CD4-positive, alpha-beta T cell (primary cell): ENCODE results near the gene KIF3C. TPM values are rescaled to one million over a fixed set of nuclear protein-coding genes. Genes with fewer than 3 reads are reported as not detected.

ENCODE experiments used
- ATAC-seq: fragments of 200-7000 bp; cut with Tn5 transposase; one replicate; pipeline ENCODE4 v1.10.0; 2022; ENCODE audit warnings: mild to moderate bottlenecking; ENCODE audit not compliant: poor library complexity
- CTCF ChIA-PET: fragments of 350-600 bp; sonication (Branson Sonifier 250); formaldehyde crosslinking; loops from one replicate; lab custom pipeline; 2021; ENCODE audit warnings: antibody characterized with exemption, inconsistent platforms; lab: Charles Lee
- POLR2A ChIA-PET: fragments of 350-600 bp; sonication (Branson Sonifier 250); formaldehyde crosslinking; loops from one replicate; lab custom pipeline; 2021; ENCODE audit warnings: antibody characterized with exemption, inconsistent platforms; lab: Charles Lee
- DNase-seq, 14 experiments: peaks; one replicate each; pipeline ENCODE4 v3.0.0-alpha.2; 2013 to 2020; ENCODE audit warnings: mixed read lengths in 2 of 14
- H3K27ac ChIP-seq, 2 donors: one replicate each; pipeline versions ENCODE4 v1.5.1 to v1.7.0; 2013; ENCODE audit warnings: low read length in 2 of 2, low read depth in 1 of 2, mild to moderate bottlenecking in 1 of 2
- H3K27me3 ChIP-seq, 2 experiments: 1 replicate in 1 of 2; 2 replicates in 1 of 2; pipeline versions ENCODE4 v1.6.1 to v1.7.0; 2013; ENCODE audit warnings: low read length in 2 of 2, control low read depth in 1 of 2, mild to moderate bottlenecking in 1 of 2, moderate library complexity in 1 of 2; ENCODE audit not compliant: insufficient read depth in 2 of 2, control insufficient read depth in 1 of 2
- H3K36me3 ChIP-seq: one replicate; pipeline ENCODE4 v1.6.1; 2013; ENCODE audit warnings: low read length, control low read depth; ENCODE audit not compliant: insufficient read depth
- H3K4me1 ChIP-seq: one replicate; pipeline ENCODE4 v1.6.1; 2013; ENCODE audit warnings: low read length, control low read depth; ENCODE audit not compliant: insufficient read depth
- H3K4me3 ChIP-seq: one replicate; pipeline ENCODE4 v1.5.1; 2013; ENCODE audit warnings: mild to moderate bottlenecking, low read length, moderate library complexity
- H3K9me3 ChIP-seq, 2 experiments: 1 replicate in 1 of 2; 2 replicates in 1 of 2; pipeline versions ENCODE4 v1.6.1 to v1.7.0; 2013; ENCODE audit warnings: low read length in 2 of 2, mild to moderate bottlenecking in 2 of 2, control low read depth in 1 of 2, moderate library complexity in 1 of 2; ENCODE audit not compliant: control insufficient read depth in 1 of 2, insufficient read depth in 1 of 2
- H3K27ac Mint-ChIP-seq: one replicate; pipeline ENCODE4 v1.8.0; 2020; ENCODE audit warnings: mixed read lengths
- H3K27me3 Mint-ChIP-seq: one replicate; pipeline ENCODE4 v1.8.0; 2021; ENCODE audit warnings: mixed read lengths
- H3K36me3 Mint-ChIP-seq: one replicate; pipeline ENCODE4 v1.8.0; 2021; ENCODE audit warnings: low read depth, mixed read lengths
- H3K4me1 Mint-ChIP-seq: one replicate; pipeline ENCODE4 v1.8.0; 2021; ENCODE audit warnings: low read depth, mixed read lengths
- H3K4me3 Mint-ChIP-seq: one replicate; pipeline ENCODE4 v1.8.0; 2020; ENCODE audit warnings: mild to moderate bottlenecking, mixed read lengths
- H3K9me3 Mint-ChIP-seq: one replicate; pipeline ENCODE4 v1.8.0; 2020; ENCODE audit warnings: mixed read lengths
- intact Hi-C, 2 experiments: fragments of 100-400 bp; cut with DNase I in 1 of 2; cut with micrococcal nuclease in 1 of 2; formaldehyde crosslinking; loops; one replicate each; pipeline versions ENCODE4 v1.15.1 to v1.9.0; 2023 to 2025; cut with DNase I, micrococcal nuclease
- total RNA-seq, 174 experiments: library from RNA in 2 of 174; stranded (reverse) in 2 of 174; gene quantifications; one replicate each; pipeline ENCODE4 v1.2.3 and lab custom pipeline; 2021 to 2026
- TF ChIP-seq, protein P1 (sequence below): fragments of 200-600 bp; IDR thresholded peaks from one replicate; pipeline ENCODE4 v1.8.0; 2022; ENCODE audit warnings: antibody characterized with exemption, mild to moderate bottlenecking

KIF3C gene
- total RNA-seq, 2 experiments from 2014 or later: 1.8 to 3.4 TPM

DNA sequence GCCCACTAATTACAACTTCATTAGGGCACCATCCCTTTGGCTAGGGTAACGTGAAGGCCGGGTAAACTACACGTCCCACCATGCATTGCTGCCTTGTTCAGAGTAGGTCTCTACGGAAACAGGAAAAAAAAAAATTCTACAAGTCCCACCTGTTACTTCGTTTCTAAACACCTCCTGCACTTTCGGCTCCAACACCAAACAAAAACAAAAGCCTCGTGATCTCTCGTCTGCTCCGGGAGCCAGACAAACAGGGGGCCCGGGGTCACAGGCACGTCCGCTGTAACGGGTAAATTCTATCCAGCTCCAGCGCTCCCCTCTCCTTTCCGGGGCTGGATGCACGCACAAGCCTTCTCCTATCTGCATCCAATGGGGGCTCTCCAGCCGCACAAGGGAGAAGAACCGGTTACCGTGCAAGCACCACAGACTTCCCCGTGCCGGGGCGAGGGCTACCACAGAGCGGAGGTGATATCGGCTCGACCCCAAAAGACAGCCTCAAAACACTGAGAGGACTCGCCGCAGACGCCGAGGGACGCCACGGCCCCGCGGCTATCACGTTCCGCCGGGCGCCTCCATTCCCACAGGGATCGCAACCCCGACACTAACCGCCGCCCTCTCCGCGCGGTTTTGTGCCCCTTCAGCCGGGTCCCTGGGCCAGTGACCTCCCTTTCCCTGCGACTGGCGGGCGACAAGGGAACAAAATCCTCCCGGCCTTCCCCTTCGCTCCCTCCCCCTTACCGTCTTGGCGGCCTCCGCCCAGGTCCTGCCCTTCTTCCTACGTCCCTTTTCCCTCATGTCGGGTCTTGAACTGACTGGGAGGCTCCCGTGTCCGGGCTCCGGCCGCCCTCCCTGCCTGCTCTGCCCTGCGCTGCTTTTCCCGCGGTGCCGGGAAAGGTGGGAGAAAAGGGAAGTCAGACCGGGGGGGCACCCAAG lies 104.6 kb downstream of the KIF3C start:
- peak overlapping the region; percentile 98 to 99 for H3K27ac ChIP-seq
- H3K9me3 Mint-ChIP-seq: no peaks in the 10 kb centered on the region
- H3K4me3 Mint-ChIP-seq: peak overlapping the region; percentile 93
- H3K9me3 ChIP-seq: no peaks in the 10 kb centered on the region
- H3K4me1 Mint-ChIP-seq: peaks cover 49% of the 10 kb centered on the region
- TF ChIP-seq, protein P1, sequence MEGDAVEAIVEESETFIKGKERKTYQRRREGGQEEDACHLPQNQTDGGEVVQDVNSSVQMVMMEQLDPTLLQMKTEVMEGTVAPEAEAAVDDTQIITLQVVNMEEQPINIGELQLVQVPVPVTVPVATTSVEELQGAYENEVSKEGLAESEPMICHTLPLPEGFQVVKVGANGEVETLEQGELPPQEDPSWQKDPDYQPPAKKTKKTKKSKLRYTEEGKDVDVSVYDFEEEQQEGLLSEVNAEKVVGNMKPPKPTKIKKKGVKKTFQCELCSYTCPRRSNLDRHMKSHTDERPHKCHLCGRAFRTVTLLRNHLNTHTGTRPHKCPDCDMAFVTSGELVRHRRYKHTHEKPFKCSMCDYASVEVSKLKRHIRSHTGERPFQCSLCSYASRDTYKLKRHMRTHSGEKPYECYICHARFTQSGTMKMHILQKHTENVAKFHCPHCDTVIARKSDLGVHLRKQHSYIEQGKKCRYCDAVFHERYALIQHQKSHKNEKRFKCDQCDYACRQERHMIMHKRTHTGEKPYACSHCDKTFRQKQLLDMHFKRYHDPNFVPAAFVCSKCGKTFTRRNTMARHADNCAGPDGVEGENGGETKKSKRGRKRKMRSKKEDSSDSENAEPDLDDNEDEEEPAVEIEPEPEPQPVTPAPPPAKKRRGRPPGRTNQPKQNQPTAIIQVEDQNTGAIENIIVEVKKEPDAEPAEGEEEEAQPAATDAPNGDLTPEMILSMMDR: no peak
- H3K36me3 Mint-ChIP-seq: peaks cover 30% of the 10 kb centered on the region
- H3K4me3 ChIP-seq: peak overlapping the region; percentile 99
- peak; percentile 45 for ATAC-seq
- no peaks in the 10 kb centered on the region for H3K27me3 ChIP-seq
- POLR2A ChIA-PET: interaction anchor here (0.6 to 2.0 kb wide), 19 partner anchors 10 to 1801 kb away, joined by 3 to 37 read pairs (median 6); partner anchors contain the start of genes DTNB, HADHA, RAB10 and SELENOI
- CTCF ChIA-PET: interaction anchor here (1.1 to 2.3 kb wide), 3 partner anchors 11 to 307 kb away, joined by 3 to 12 read pairs (median 5); no protein-coding TSS in a partner anchor
- intact Hi-C loops: loop anchor here (1.0 to 10.0 kb wide), 12 partner anchors 25 to 1383 kb away; partner anchors contain the start of genes ADGRF3 (in 2 of the 2), RAB10 (in 2 of the 2), SELENOI (in 2 of the 2) and ATRAID (in 1 of the 2)
- peaks cover 12% of the 10 kb centered on the region for H3K36me3 ChIP-seq
- peak overlapping the region; percentile 93 for H3K27ac Mint-ChIP-seq
- peaks cover 15% of the 10 kb centered on the region for H3K4me1 ChIP-seq
- no peaks in the 10 kb centered on the region for H3K27me3 Mint-ChIP-seq
- DNase-seq: peak; percentile 22 to 84 (median 46)

Other genes starting within 250 kb of the KIF3C start
- 10 to 100 TPM; 15.1 to 17.2 TPM for gene ASXL2, start 104.0 kb downstream of the KIF3C start, total RNA-seq
- 10 to 100 TPM; 13.5 to 13.8 TPM for gene RAB10, start 51.6 kb upstream of the KIF3C start, total RNA-seq
- gene GAREM2, start 190.6 kb upstream of the KIF3C start, total RNA-seq: 1 to 10 TPM; 4.3 to 7.3 TPM